ENCODE results near the gene RBM34. TPM values are rescaled to one million over a fixed set of nuclear protein-coding genes. Genes with fewer than 3 reads are reported as not detected.
"Not testable (repeated sequence)": the region's sequence is repeated elsewhere in the genome, so short reads cannot be mapped to it uniquely, and the experiment has no call there.

The RBM34 gene
- total and polyA plus RNA-seq, 7 donors = 36.8 to 144 (median 76.3) TPM

GRCh38 chr1:235161685-235162327, 756 bp upstream of the RBM34 start:
- Histone ChIP-seq H3K4me3 (peak overlapping the region; percentile 82), H3K27me3 (ENCODE audit: insufficient read depth in 3 of 3, low read length in 2 of 3) (no peaks in the 10 kb centered on the region), H3K4me1 (peaks cover 7% of the 10 kb centered on the region), H3K36me3 (ENCODE audit: insufficient read depth in 1 of 2, low read depth in 1 of 2) (peaks cover 6 to 33% of the 10 kb centered on the region in 2 donors), H3K27ac (peak overlapping the region; percentile 90), H3K9me3 (no peaks in the 10 kb centered on the region)
- intact Hi-C loops (cut with DNase I) = loop anchor here in 1 of 2 donors (2.0 to 5.0 kb wide), 2 partner anchors 35 to 57 kb away; partner anchors contain the start of gene TOMM20
- ATAC-seq (peak in 2 of 4 donors; percentile 20 to 33), DNase-seq (no peak)
- TF ChIP-seq CTCF (IDR thresholded peaks at IDR 0.05) = no peak
- 62 to 66% (median 63%) methylated on average over 21 of the region's 21 CpGs for WGBS, 3 donors

- 7 to 10% (median 8%) methylated on average over 14 of the region's 14 CpGs for WGBS, 3 donors
- TF ChIP-seq CTCF (IDR thresholded peaks at IDR 0.05) = no peak
- Histone ChIP-seq H3K27ac (peak overlapping the region; percentile 90), H3K9me3 (no peaks in the 10 kb centered on the region), H3K36me3 (ENCODE audit: insufficient read depth in 1 of 2, low read depth in 1 of 2) (peaks cover 11 to 44% of the 10 kb centered on the region in 2 donors), H3K4me1 (peaks cover 7% of the 10 kb centered on the region), H3K27me3 (ENCODE audit: insufficient read depth in 3 of 3, low read length in 2 of 3) (no peaks in the 10 kb centered on the region), H3K4me3 (peak overlapping the region; percentile 82)
- intact Hi-C loops (cut with DNase I) = loop anchor here in 1 of 2 donors (2.0 to 5.0 kb wide), 2 partner anchors 33 to 56 kb away; partner anchors contain the start of gene TOMM20
- ATAC-seq (peak in 1 of 4 donors; percentile 61), DNase-seq (no peak)
Observed at GRCh38 chr1:235160383-235160956, 580 bp downstream of the RBM34 start.

- intact Hi-C loops (cut with DNase I) = loop anchor here in 1 of 2 donors (2.0 to 5.0 kb wide), 2 partner anchors 33 to 55 kb away; partner anchors contain the start of gene TOMM20
- Histone ChIP-seq H3K27ac (peak overlapping the region; percentile 90), H3K36me3 (ENCODE audit: insufficient read depth in 1 of 2, low read depth in 1 of 2) (peaks cover 11 to 49% of the 10 kb centered on the region in 2 donors), H3K4me3 (peak overlapping the region; percentile 82)
- H3K27me3 ChIP-seq (ENCODE audit: insufficient read depth in 3 of 3, low read length in 2 of 3); H3K9me3 ChIP-seq; H3K4me1 ChIP-seq; ATAC-seq: not testable (repeated sequence)
- DNase-seq = peak in 1 of 2 donors; percentile 27
- WGBS, 3 donors = 89 to 92% (median 90%) methylated on average over 9 of the region's 9 CpGs
Observed at GRCh38 chr1:235159930-235160329, 1.1 kb downstream of the RBM34 start.

GRCh38 chr1:235159284-235159683, 1.8 kb downstream of the RBM34 start:
- not testable (repeated sequence) for DNase-seq, H3K4me3 ChIP-seq
- peaks cover 11 to 56% of the 10 kb centered on the region in 2 donors for H3K36me3 ChIP-seq (ENCODE audit: insufficient read depth in 1 of 2, low read depth in 1 of 2)

GRCh38 chr1:235158680-235159079, 2.4 kb downstream of the RBM34 start:
- 95 to 97% (median 96%) methylated on average over 6 of the region's 6 CpGs for WGBS, 3 donors
- no peak for ATAC-seq
- Histone ChIP-seq H3K36me3 (ENCODE audit: insufficient read depth in 1 of 2, low read depth in 1 of 2) (peaks cover 11 to 62% of the 10 kb centered on the region in 2 donors), H3K4me1 (peaks cover 7% of the 10 kb centered on the region), H3K27ac (no peak overlapping the region), H3K9me3 (no peaks in the 10 kb centered on the region), H3K27me3 (ENCODE audit: insufficient read depth in 3 of 3, low read length in 2 of 3) (no peaks in the 10 kb centered on the region), H3K4me3 (no peak overlapping the region)
- no peak for TF ChIP-seq CTCF (IDR thresholded peaks at IDR 0.05)
- DNase-seq = no peak
- intact Hi-C loops (cut with DNase I) = no loop called here

More at GRCh38 chr1:235159284-235159683, 1.8 kb downstream of the RBM34 start:
- ATAC-seq; intact Hi-C loops (cut with DNase I); H3K9me3 ChIP-seq; H3K27ac ChIP-seq; H3K4me1 ChIP-seq; H3K27me3 ChIP-seq (ENCODE audit: insufficient read depth in 3 of 3, low read length in 2 of 3): not testable (repeated sequence)
- 84 to 97% (median 89%) methylated on average over 9 of the region's 9 CpGs for WGBS, 3 donors
